Omental fat pad (tissue), 4 donors: ENCODE measurements around the gene TBC1D14. TPM values are rescaled to one million over a fixed set of nuclear protein-coding genes. Genes with fewer than 3 reads are reported as not detected.

Experiments used
- ATAC-seq: fragments of 150-250 bp; one replicate; pipeline ENCODE4 v1.9.1; 2016; ENCODE audit warnings: mild to moderate bottlenecking, moderate library complexity; ENCODE audit not compliant: low FRiP score
- DNase-seq: peaks from one replicate; pipeline ENCODE4 v3.0.0-alpha.2; 2019; ENCODE audit warnings: low spot score
- total RNA-seq, 4 donors: library from RNA; depleted of rRNA; stranded (reverse); fragments of >200 nt; gene quantifications; one replicate each; pipeline ENCODE4 v1.1.0, GENCODE V29; 2016
- TF ChIP-seq, protein P1 (sequence below), 3 donors: fragments of 450-650 bp; IDR thresholded peaks; one replicate each; pipeline ENCODE4 v1.5.1; 2016 to 2017; ENCODE audit warnings: antibody characterized with exemption in 3 of 3, mild to moderate bottlenecking in 3 of 3, moderate library complexity in 2 of 3

TBC1D14 gene
- total RNA-seq, 4 donors from 2014 or later, result 38.0 to 58.2 (median 56.8) TPM

DNA sequence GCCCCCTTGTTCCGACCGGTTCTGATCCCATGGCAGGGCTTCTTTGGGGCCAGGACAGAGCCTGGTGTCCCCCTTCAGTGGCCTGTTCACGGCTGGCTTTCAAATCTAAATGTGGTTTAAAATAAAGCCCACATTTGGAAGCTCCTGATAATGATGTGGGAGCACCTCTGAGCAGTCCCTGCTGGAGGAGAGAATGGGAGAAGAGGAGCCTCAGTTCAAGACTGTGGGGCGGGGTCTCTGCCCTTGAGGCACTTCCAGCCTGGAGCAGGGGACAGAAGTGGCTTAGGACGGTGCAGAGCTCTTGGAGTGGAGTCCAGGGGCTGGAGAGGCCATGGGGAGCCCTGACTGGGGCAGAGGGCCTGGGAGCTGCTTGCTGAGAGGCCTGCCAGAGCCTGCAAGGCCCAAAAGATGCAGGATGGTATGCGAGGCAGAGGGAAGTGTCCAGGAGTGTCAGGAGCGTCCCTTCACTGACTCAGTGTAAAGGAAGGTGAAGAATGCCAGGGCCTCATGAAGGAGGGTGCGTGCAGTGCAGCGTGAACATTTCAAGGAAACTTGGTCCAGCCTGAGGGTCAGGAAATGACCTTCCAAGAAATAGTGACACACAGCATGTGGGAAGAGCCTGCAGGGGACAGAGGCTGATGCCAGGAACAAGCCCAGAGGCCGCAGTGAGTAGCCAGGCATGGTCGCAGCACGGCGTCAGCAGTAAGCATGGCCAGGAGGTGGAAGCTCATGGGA is 112.5 kb downstream of the TBC1D14 start:
- TF ChIP-seq, protein P1, sequence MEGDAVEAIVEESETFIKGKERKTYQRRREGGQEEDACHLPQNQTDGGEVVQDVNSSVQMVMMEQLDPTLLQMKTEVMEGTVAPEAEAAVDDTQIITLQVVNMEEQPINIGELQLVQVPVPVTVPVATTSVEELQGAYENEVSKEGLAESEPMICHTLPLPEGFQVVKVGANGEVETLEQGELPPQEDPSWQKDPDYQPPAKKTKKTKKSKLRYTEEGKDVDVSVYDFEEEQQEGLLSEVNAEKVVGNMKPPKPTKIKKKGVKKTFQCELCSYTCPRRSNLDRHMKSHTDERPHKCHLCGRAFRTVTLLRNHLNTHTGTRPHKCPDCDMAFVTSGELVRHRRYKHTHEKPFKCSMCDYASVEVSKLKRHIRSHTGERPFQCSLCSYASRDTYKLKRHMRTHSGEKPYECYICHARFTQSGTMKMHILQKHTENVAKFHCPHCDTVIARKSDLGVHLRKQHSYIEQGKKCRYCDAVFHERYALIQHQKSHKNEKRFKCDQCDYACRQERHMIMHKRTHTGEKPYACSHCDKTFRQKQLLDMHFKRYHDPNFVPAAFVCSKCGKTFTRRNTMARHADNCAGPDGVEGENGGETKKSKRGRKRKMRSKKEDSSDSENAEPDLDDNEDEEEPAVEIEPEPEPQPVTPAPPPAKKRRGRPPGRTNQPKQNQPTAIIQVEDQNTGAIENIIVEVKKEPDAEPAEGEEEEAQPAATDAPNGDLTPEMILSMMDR (IDR thresholded peaks at IDR 0.05), result no peak
- ATAC-seq (no peak), DNase-seq (no peak)

GRCh38 chr4:7023486-7023885 is 113.9 kb downstream of the TBC1D14 start:
- TF ChIP-seq, protein P1 (IDR thresholded peaks at IDR 0.05), result no peak
- ATAC-seq, result no peak
- no peak for DNase-seq

GRCh38 chr4:7023901-7024300 is 114.3 kb downstream of the TBC1D14 start:
- ATAC-seq (no peak), DNase-seq (no peak)
- TF ChIP-seq, protein P1 (IDR thresholded peaks at IDR 0.05), result no peak

GRCh38 chr4:7024336-7024890 is 114.8 kb downstream of the TBC1D14 start:
- DNase-seq (no peak), ATAC-seq (no peak)
- TF ChIP-seq, protein P1 (IDR thresholded peaks at IDR 0.05), result no peak

- TF ChIP-seq, protein P1 (IDR thresholded peaks at IDR 0.05), result no peak
- no peak for ATAC-seq
- DNase-seq, result no peak
Measured at GRCh38 chr4:7025040-7025602, 115.5 kb downstream of the TBC1D14 start.

DNA sequence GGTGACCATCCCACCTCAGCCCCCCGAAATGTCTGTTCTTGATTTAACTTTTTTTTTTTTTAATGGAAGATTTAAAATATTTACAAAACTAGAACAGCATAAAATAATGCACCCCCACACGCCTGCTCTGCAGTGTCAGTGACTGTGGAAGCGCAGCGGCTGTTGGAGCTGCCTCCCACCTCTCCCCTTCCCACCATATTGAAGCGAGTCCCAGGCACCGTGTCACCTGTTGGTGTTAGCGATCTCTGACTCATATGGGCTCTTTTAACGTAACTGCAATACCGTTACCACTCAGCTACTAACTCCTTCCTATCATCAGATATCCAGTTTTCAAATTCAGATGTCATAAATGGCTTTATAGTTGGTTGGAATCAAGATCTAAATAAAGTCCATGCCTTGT is 116.5 kb downstream of the TBC1D14 start:
- TF ChIP-seq, protein P1 (IDR thresholded peaks at IDR 0.05), result no peak
- DNase-seq, result no peak
- no peak for ATAC-seq

- ATAC-seq (no peak), DNase-seq (no peak)
- TF ChIP-seq, protein P1 (IDR thresholded peaks at IDR 0.05), result no peak
Measured at GRCh38 chr4:7027284-7027683, 117.7 kb downstream of the TBC1D14 start.
